ENCODE results near the gene DPT. TPM values are rescaled to one million over a fixed set of nuclear protein-coding genes. Genes with fewer than 3 reads are reported as not detected.

DPT gene
- total and polyA plus RNA-seq, 2 of the 4 experiments (the other 2 are of a cell fraction) = not detected

- no peak for DNase-seq
- ATAC-seq (ENCODE audit: low read depth) = no peak
- Histone ChIP-seq H4K5ac (ENCODE audit: low read depth, low read length) (no peak overlapping the region), H4K20me1 (ENCODE audit: insufficient read depth, low read length) (no peaks in the 10 kb centered on the region), H2AK9ac (replicated peaks; ENCODE audit: low read depth, low read length, poor library complexity) (no peak overlapping the region), H3K27ac (ENCODE audit: insufficient read depth, low read length) (no peak overlapping the region), H3K9me1 (ENCODE audit: insufficient read depth, low read length) (no peaks in the 10 kb centered on the region), H3K27me3 (ENCODE audit: control insufficient read depth, insufficient read depth, low read length) (no peaks in the 10 kb centered on the region), H2BK5ac (ENCODE audit: low read depth, low read length, poor library complexity, severe bottlenecking) (no peak overlapping the region), H2AK5ac (ENCODE audit: low read depth, low read length) (no peak overlapping the region), H3K4ac (ENCODE audit: low read depth, low read length) (no peak overlapping the region), H2BK120ac (ENCODE audit: low read depth, low read length) (no peak overlapping the region), H3K4me1 (ENCODE audit: control insufficient read depth, insufficient read depth, low read length) (no peaks in the 10 kb centered on the region), H2AFZ (replicated peaks; ENCODE audit: low read length, poor library complexity) (no peak overlapping the region), H2BK15ac (ENCODE audit: low read depth, low read length) (no peak overlapping the region), H3K23ac (ENCODE audit: low read depth, low read length) (no peak overlapping the region), H3K4me3 (ENCODE audit: insufficient read depth, low read depth, low read length) (no peak overlapping the region), H4K91ac (ENCODE audit: insufficient read depth, low read depth, low read length) (no peak overlapping the region), H3K9me3 (ENCODE audit: control insufficient read depth, insufficient read depth, low read length) (no peaks in the 10 kb centered on the region), H3K18ac (ENCODE audit: low read depth, low read length) (no peak overlapping the region), H3K36me3 (ENCODE audit: control insufficient read depth, insufficient read depth, low read length) (no peaks in the 10 kb centered on the region), H3K14ac (replicated peaks; ENCODE audit: low read depth, low read length) (no peak overlapping the region), H3K56ac (ENCODE audit: extremely low read depth, insufficient read depth, low read length) (no peak overlapping the region), H3K4me2 (ENCODE audit: low read depth, low read length) (no peak overlapping the region), H2BK20ac (ENCODE audit: low read depth, low read length) (no peak overlapping the region), H3K9ac (ENCODE audit: low read depth, low read length) (no peak overlapping the region), H3K79me1 (ENCODE audit: low read depth in 1 of 2, low read length in 2 of 2) (no peaks in the 10 kb centered on the region), H4K8ac (ENCODE audit: low read depth in 2 of 2, low read length in 2 of 2) (no peak overlapping the region)
- WGBS, 2 experiments (ENCODE audit: extremely low coverage in 2 of 2, insufficient read length in 1 of 2) = no CpG with 5 or more reads among the region's 8 CpGs
- ChIA-PET POLR2A (ENCODE audit: unreplicated experiment) (no interaction called here), CTCF (no interaction called here)
- TF ChIP-seq CEBPB (IDR thresholded peaks at IDR 0.05; ENCODE audit: low read depth, low read length) = no peak
- no peak for TF ChIP-seq RCOR1 (IDR thresholded peaks at IDR 0.05; ENCODE audit: insufficient replicate concordance, low read length)
- no peak for TF ChIP-seq BHLHE40 (IDR thresholded peaks at IDR 0.05; ENCODE audit: low read depth, low read length)
- no peak for TF ChIP-seq POLR2A (IDR thresholded peaks at IDR 0.05; ENCODE audit: low read depth, low read length)
- no peak for TF ChIP-seq MXI1 (IDR thresholded peaks at IDR 0.05; ENCODE audit: borderline replicate concordance, low read depth, low read length)
- no peak for TF ChIP-seq SMC3 (IDR thresholded peaks at IDR 0.05; ENCODE audit: low read depth, low read length)
- TF ChIP-seq RFX5 (IDR thresholded peaks at IDR 0.05; ENCODE audit: low read depth, low read length) = no peak
- no peak for TF ChIP-seq MAZ (IDR thresholded peaks at IDR 0.05; ENCODE audit: borderline replicate concordance, low read depth, low read length)
- no TSS peak for BruUV-seq (replicated peaks)
- in situ Hi-C loops (cut with MboI; ENCODE audit: low sequenced_read_pairs) = no loop called here
- dilution Hi-C loops (cut with HindIII; ENCODE audit: low sequenced_read_pairs, unreplicated experiment) = no loop called here
- intact Hi-C loops (cut with micrococcal nuclease) = no loop called here
Measured at GRCh38 chr1:168714012-168714411, 15.0 kb downstream of the DPT start.
